ENCODE results near the gene DNAH17.

Gene DNAH17

DNA sequence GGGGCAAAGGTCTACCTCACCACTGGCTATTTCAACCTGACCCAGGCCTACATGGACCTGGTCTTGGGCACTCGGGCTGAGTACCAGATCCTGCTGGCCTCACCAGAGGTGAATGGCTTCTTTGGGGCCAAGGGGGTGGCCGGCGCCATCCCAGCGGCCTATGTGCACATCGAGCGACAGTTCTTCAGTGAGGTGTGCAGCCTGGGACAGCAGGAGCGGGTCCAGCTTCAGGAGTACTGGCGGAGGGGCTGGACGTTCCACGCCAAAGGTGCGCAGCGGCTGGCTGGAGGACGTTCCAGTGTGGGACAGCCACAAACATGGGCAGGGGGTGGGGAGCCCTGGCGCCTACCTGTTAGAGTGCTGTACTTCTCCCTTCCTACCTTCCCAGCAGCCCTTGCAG, 173.4 kb downstream of the DNAH17 start:
- H3K4me3 ChIP-seq: no peak overlapping the region
- TF ChIP-seq, protein P1, sequence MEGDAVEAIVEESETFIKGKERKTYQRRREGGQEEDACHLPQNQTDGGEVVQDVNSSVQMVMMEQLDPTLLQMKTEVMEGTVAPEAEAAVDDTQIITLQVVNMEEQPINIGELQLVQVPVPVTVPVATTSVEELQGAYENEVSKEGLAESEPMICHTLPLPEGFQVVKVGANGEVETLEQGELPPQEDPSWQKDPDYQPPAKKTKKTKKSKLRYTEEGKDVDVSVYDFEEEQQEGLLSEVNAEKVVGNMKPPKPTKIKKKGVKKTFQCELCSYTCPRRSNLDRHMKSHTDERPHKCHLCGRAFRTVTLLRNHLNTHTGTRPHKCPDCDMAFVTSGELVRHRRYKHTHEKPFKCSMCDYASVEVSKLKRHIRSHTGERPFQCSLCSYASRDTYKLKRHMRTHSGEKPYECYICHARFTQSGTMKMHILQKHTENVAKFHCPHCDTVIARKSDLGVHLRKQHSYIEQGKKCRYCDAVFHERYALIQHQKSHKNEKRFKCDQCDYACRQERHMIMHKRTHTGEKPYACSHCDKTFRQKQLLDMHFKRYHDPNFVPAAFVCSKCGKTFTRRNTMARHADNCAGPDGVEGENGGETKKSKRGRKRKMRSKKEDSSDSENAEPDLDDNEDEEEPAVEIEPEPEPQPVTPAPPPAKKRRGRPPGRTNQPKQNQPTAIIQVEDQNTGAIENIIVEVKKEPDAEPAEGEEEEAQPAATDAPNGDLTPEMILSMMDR (IDR thresholded peaks at IDR 0.05): no peak
- H3K27ac ChIP-seq: no peak overlapping the region
- no peak for DNase-seq (ENCODE audit: low spot score)

DNA sequence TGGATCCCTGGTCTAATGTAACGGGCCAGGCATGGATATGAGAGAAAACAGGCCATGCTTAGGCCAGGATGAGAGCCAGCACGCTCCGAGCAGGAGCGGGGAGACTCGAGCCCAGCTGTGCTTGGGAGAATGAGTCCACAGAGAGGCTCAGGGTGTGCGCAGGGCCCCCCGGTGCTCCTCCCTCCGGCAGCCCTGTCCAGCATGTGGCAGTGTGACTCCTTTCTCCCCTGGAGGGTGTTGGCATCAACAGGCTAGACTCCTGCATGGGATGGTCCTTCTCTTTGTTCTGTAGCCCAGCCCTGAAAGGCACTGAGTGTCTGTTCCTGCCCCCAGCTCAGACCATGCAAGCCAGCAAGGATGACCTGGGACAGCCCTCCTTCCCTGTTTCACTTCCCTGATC, 175.3 kb downstream of the DNAH17 start:
- TF ChIP-seq, protein P1 (IDR thresholded peaks at IDR 0.05): no peak
- no peak for DNase-seq (ENCODE audit: low spot score)
- H3K27ac ChIP-seq: no peak overlapping the region
- H3K4me3 ChIP-seq: no peak overlapping the region

DNA sequence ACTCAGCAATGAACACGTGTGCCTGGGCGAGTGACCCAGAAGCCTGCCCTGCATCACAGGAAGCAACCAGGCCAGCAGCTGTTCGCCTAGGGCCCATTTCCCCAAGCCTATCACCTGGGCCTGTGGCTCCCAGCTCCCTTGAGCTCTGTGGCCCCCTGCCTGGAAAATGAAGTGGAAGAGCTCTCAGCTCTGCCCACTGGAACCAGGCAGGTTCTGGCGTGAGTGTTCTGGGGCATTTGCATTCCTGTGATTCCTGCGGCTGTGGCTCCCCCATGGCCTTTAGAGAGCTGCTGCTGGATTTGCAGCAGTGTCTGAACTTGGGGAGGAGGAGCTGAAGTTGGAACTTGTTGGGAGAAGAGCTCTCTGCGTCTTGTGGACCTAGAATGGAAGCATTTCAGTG, 175.9 kb downstream of the DNAH17 start:
- DNase-seq (ENCODE audit: low spot score): no peak
- TF ChIP-seq, protein P1 (IDR thresholded peaks at IDR 0.05): no peak
- H3K27ac ChIP-seq: no peak overlapping the region
- H3K4me3 ChIP-seq: no peak overlapping the region

DNA sequence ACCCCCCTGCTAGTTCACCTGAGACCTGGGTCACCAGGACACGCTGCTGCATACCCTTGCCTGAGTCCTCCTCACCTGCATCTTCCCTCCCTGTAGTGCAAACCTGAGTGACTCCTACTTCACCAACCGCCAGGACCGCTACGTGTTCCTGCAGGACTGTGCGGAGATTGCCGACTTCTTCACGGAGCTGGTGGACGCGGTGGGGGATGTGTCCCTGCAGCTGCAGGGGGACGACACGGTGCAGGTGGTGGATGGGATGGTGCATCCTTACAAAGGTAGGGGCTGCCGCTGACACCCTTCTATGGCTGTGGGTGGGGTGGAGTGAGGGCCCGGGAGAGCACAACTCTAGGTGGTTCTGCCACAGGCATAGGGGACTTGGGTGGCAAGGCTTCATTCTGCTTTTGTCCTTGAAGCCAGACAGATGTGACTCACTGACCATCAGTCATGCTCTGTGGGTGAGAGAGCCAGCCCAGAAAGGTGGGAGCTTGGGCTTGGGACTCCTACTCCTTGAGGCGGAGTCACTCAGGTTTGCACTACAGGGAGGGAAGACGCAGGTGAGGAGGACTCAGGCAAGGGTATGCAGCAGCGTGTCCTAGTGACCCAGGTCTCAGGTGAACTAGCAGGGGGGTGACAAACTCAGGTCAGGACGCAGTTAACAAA, 176.5 kb downstream of the DNAH17 start:
- DNase-seq (ENCODE audit: low spot score): no peak
- TF ChIP-seq, protein P1 (IDR thresholded peaks at IDR 0.05): no peak
- Histone ChIP-seq H3K4me3 (no peak overlapping the region), H3K27ac (no peak overlapping the region)

DNA sequence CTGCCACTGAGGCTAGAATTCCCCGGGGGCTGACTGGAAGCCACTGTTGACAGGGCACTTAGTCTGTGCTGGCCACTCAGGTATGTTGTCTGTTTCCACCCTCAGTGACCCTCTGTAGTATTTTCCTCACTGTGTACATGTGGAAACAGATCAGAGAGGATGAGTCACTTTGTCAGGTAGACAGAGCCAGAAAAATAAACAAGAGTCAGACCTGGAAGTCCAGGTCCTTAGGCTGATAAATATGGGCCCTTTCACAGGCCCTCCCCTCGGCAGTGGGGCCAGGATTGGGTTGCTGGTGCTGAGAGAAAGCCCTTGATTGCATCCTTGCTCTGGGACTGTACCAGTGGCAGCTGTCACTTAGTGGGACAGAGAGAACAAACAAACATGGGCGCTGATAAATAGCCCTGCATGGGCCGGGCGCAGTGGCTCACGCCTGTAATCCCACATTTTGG, 177.5 kb downstream of the DNAH17 start:
- TF ChIP-seq, protein P1 (IDR thresholded peaks at IDR 0.05): no peak

DNA sequence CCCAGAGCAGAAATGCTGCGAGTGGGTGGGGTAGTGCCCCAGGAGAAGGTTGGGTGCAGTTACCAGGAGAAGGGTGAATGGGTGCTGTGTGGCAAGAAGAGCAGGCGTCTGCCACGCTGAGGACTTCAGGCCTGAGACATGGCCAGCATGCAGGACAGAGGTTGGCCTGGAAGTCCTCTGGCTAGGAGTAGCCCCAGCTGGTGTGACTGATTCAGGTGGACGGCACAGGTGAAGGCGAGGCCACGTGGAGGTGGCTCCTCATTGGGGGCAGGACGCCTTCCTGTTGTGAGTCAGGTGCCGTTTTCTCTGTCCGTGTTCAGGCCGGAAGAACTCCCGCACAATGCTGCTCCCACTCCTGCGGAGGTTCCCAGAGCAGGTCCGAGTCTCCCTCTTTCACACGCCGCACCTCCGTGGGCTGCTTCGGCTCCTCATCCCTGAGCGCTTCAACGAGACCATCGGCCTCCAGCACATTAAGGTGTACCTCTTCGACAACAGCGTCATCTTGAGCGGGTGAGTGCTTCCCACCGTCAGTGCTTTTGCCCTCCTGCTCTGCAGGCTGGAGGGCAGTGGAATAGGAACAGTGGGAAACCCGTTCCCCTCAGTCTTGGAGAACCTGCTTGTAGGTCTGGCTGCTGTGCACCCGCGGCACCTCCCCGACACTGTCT, 178.0 kb downstream of the DNAH17 start:
- no peak for DNase-seq (ENCODE audit: low spot score)
- TF ChIP-seq, protein P1 (IDR thresholded peaks at IDR 0.05): no peak
- H3K4me3 ChIP-seq: no peak overlapping the region
- no peak overlapping the region for H3K27ac ChIP-seq

More for the DNA sequence above, 177.5 kb downstream of the DNAH17 start:
- Histone ChIP-seq H3K27ac (no peak overlapping the region), H3K4me3 (no peak overlapping the region)
- DNase-seq (ENCODE audit: low spot score): no peak

DNA sequence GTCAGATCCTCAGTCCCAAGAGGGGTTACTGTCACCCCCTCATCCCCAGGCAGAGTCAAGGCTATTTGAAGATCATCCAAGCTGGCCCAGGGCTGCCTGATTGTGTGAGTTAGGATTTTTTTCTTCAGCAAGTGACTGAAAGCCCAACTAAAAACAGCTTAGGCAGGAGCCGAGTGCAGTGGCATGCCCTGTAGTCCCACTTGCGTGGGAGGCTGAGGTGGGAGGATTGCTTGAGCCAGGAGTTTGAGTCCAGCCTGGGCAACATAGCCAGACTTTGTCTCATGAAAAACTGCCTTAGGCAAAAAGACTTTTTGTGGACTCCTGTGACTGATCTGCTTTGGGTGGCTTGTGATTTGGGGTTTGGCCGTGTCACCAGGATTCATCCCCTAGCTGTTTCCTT, 178.8 kb downstream of the DNAH17 start:
- no peak overlapping the region for H3K4me3 ChIP-seq
- peak overlapping the region in 1 of 2 donors; percentile 76 for H3K27ac ChIP-seq
- no peak for DNase-seq (ENCODE audit: low spot score)
- TF ChIP-seq, protein P1 (IDR thresholded peaks at IDR 0.05): no peak
